ENCODE data around the gene PRCP.

DNA sequence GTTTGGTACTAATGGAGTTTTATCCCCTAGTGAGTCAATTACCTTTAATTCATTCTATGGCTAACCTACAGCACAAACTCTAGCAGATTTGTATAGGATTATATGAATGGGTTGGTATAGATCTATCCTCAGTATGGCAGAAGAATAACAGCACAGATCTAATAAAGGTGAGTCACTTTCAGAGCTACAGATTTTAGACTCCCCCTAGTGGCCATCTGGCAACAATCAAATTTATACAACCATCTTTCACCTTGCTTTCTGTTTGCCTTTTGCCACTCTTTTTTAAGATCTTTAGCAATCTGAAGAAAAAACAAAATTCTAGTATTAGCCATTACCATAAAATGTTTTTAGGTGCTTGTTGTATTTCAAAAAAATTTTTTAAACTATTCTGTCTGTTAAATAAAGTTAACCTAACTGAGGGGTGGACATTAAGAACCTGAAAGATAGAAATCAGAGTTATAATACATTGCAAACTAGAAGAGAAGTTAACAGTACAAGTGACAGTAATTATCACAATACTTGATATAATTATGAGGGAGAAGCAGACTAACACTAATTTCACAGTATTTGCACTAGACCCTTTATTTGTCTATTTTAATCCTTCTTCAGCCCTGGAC, 27.1 kb upstream of the PRCP start:
- TF ChIP-seq EZH2 (IDR thresholded peaks at IDR 0.05; ENCODE audit: insufficient read depth, low read length) = no peak
- TF ChIP-seq, protein P1, sequence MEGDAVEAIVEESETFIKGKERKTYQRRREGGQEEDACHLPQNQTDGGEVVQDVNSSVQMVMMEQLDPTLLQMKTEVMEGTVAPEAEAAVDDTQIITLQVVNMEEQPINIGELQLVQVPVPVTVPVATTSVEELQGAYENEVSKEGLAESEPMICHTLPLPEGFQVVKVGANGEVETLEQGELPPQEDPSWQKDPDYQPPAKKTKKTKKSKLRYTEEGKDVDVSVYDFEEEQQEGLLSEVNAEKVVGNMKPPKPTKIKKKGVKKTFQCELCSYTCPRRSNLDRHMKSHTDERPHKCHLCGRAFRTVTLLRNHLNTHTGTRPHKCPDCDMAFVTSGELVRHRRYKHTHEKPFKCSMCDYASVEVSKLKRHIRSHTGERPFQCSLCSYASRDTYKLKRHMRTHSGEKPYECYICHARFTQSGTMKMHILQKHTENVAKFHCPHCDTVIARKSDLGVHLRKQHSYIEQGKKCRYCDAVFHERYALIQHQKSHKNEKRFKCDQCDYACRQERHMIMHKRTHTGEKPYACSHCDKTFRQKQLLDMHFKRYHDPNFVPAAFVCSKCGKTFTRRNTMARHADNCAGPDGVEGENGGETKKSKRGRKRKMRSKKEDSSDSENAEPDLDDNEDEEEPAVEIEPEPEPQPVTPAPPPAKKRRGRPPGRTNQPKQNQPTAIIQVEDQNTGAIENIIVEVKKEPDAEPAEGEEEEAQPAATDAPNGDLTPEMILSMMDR (IDR thresholded peaks at IDR 0.05; ENCODE audit: insufficient read depth, low read depth, low read length) = peak; percentile 84

All from astrocyte (in vitro differentiated cells and primary cell).